Measurements from ENCODE around the gene GPR132. TPM values are rescaled to one million over a fixed set of nuclear protein-coding genes. Genes with fewer than 3 reads are reported as not detected.

Gene GPR132
- total RNA-seq, 1 donor: 0.09 TPM

- no peak for TF ChIP-seq CTCF (IDR thresholded peaks at IDR 0.05; ENCODE audit: insufficient read depth, low read length)
- no peak for DNase-seq (ENCODE audit: low read depth)
- no peak overlapping the region for H3K4me3 ChIP-seq (ENCODE audit: low read depth, low read length)
Observed at GRCh38 chr14:105018414-105018813, 46.8 kb downstream of the GPR132 start.

DNA sequence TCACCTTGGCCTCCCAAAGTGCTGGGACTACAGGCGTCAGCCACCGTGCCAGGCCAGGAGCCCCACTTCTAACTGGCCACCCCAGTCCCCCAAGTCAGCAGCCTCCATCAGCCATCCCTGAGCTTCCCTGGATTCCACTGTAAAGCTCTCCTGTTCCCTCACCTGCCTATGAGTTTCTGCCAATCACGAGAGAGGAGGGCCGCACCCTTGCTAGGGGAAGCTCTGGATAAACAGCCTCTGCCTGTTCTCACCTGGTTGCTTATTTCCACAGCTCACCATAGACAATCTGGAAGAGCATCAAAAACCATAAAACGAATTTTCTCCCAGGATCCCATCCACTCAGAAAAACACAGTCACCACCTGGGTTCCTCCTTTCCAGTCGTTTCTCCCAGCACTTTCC lies 49.3 kb downstream of the GPR132 start:
- TF ChIP-seq CTCF (IDR thresholded peaks at IDR 0.05; ENCODE audit: insufficient read depth, low read length): no peak
- no peak overlapping the region for H3K4me3 ChIP-seq (ENCODE audit: low read depth, low read length)
- DNase-seq (ENCODE audit: low read depth): no peak

- DNase-seq (ENCODE audit: low read depth): no peak
- no peak for TF ChIP-seq CTCF (IDR thresholded peaks at IDR 0.05; ENCODE audit: insufficient read depth, low read length)
- H3K4me3 ChIP-seq (ENCODE audit: low read depth, low read length): no peak overlapping the region
Observed at GRCh38 chr14:105015242-105015641, 50.0 kb downstream of the GPR132 start.

DNA sequence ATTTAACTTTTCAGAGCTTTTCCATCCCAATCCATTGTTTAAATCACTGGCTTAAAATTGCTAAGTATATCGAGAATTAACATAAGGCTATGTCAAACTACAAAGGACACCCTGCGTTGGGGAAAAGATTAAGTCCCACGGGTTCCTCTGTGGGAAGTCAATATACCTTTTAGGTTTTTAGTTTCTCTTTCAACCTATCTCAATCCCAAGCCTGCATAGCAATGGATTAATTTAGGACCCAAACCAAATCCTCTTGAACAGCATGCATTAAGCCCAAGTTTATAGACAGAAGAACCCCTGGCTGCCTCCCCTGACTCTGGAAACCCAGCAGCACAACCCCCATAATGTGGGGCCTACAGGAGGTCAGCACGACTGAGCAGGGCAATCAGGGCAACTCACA lies 50.6 kb downstream of the GPR132 start:
- DNase-seq (ENCODE audit: low read depth): no peak
- no peak overlapping the region for H3K4me3 ChIP-seq (ENCODE audit: low read depth, low read length)
- no peak for TF ChIP-seq CTCF (IDR thresholded peaks at IDR 0.05; ENCODE audit: insufficient read depth, low read length)

GRCh38 chr14:105014032-105014431 lies 51.2 kb downstream of the GPR132 start:
- no peak overlapping the region for H3K4me3 ChIP-seq (ENCODE audit: low read depth, low read length)
- DNase-seq (ENCODE audit: low read depth): no peak
- no peak for TF ChIP-seq CTCF (IDR thresholded peaks at IDR 0.05; ENCODE audit: insufficient read depth, low read length)

DNA sequence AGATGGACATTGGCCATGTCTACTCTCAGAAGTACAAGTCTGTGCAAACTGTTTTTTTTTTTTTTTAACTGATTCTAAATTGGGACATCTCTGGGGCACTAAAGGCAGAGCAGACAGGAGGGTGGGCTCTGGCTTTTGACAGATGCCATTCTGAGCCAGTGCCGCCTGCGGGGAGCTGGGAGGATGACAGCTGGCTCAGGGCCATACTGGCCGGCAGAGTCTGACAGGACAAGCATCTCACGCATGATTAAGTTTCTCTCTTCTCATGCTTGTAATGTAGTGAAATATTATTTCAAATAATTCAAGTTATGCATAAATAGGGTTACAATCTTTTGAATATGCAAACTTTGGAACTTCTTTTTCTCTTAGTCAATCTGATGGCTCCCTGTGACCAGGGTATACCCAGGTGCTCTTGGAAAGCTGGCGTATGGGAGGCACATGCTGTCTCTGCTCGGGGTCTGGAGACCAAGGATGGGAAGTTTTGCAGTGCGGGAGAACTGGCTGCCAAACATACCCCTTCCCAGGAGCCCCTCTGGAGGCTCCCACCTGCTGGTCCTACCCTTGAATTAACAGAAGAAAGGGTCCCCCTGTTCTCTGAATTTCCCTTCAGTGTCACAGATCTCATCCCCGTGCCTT lies 52.0 kb downstream of the GPR132 start:
- no peak overlapping the region for H3K4me3 ChIP-seq (ENCODE audit: low read depth, low read length)
- TF ChIP-seq CTCF (IDR thresholded peaks at IDR 0.05; ENCODE audit: insufficient read depth, low read length): no peak
- DNase-seq (ENCODE audit: low read depth): no peak

All from fibroblast of the aortic adventitia (primary cell).